MM.1S (cell line): ENCODE results near the gene SRGAP2B.
"Not testable (repeated sequence)": the region's sequence is repeated elsewhere in the genome, so short reads cannot be mapped to it uniquely, and the experiment has no call there.

Experiments
- DNase-seq: peaks from one replicate; pipeline ENCODE4 v3.0.0-alpha.2; 2015
- H2AFZ ChIP-seq: fragments of 300-600 bp; sonication (generic); 2 replicates; pipeline ENCODE4 v1.6.0; 2016; ENCODE audit warnings: antibody characterized with exemption, low read length
- H3F3A ChIP-seq: fragments of 300-600 bp; sonication (generic); 2 replicates; pipeline ENCODE4 v1.6.1; 2016; ENCODE audit warnings: mild to moderate bottlenecking, antibody characterized with exemption, low read length, moderate library complexity, mixed read lengths; ENCODE audit not compliant: insufficient read depth
- H3K27ac ChIP-seq: fragments of 300-600 bp; sonication (generic); 2 replicates; pipeline ENCODE4 v1.5.1; 2016; ENCODE audit warnings: mild to moderate bottlenecking, low read length
- H3K27me3 ChIP-seq: fragments of 300-600 bp; sonication (generic); replicated peaks from 2 replicates; pipeline ENCODE4 v1.6.0; 2016; ENCODE audit warnings: low read length; ENCODE audit not compliant: insufficient read depth
- H3K36me3 ChIP-seq: fragments of 300-600 bp; sonication (generic); replicated peaks from 2 replicates; pipeline ENCODE4 v1.6.1; 2016; ENCODE audit warnings: mild to moderate bottlenecking, low read length, mixed read lengths; ENCODE audit not compliant: insufficient read depth
- H3K4me1 ChIP-seq: fragments of 300-600 bp; sonication (generic); 2 replicates; pipeline ENCODE4 v1.6.1; 2016; ENCODE audit warnings: low read length, mixed read lengths
- H3K4me2 ChIP-seq: fragments of 300-600 bp; sonication (generic); 2 replicates; pipeline ENCODE4 v1.6.0; 2016; ENCODE audit warnings: low read depth, low read length
- H3K4me3 ChIP-seq: fragments of 300-600 bp; sonication (generic); 2 replicates; pipeline ENCODE4 v1.5.1; 2016; ENCODE audit warnings: low read length, mixed read lengths
- H3K79me2 ChIP-seq: fragments of 300-600 bp; sonication (generic); 2 replicates; pipeline ENCODE4 v1.6.1; 2016; ENCODE audit warnings: mixed run types, low read length, mixed read lengths
- H3K9ac ChIP-seq: fragments of 300-600 bp; sonication (generic); 2 replicates; pipeline ENCODE4 v1.6.1; 2016; ENCODE audit warnings: low read length, mixed read lengths
- H3K9me2 ChIP-seq: fragments of 300-600 bp; sonication (generic); replicated peaks from 2 replicates; pipeline ENCODE4 v1.6.1; 2016; ENCODE audit warnings: mild to moderate bottlenecking, low read length, mixed read lengths; ENCODE audit not compliant: insufficient read depth
- H3K9me3 ChIP-seq: fragments of 300-600 bp; sonication (generic); replicated peaks from 2 replicates; pipeline ENCODE4 v1.6.1; 2016; ENCODE audit warnings: mild to moderate bottlenecking, low read length, mixed read lengths; ENCODE audit not compliant: insufficient read depth
- H4K20me1 ChIP-seq: fragments of 300-600 bp; sonication (generic); 2 replicates; pipeline ENCODE4 v1.6.1; 2016; ENCODE audit warnings: mild to moderate bottlenecking, low read length, moderate library complexity, mixed read lengths; ENCODE audit not compliant: insufficient read depth

SRGAP2B gene

GRCh38 chr1:145009928-145010327, 85.2 kb downstream of the SRGAP2B start:
- H4K20me1 ChIP-seq, DNase-seq, H3K4me2 ChIP-seq: not testable (repeated sequence)

DNA sequence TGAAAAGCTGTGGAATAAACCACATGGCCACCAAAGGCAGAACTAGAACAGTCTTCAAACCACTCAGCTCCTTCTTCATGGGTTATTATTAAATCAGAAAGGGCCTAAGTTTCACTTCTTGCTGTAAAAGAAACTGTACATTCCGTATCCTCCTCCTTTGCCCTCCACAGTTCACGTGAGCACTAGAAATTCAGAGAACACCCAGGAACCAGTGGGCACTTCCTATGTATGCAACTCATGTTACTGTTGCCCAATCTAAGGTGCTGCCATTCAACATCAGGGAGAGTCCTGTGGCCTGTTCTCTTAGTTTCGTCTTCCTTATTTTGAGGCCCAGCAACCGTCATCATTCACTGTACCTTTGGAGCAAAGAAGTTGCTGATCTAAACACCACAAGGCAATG, 86.7 kb downstream of the SRGAP2B start:
- H2AFZ ChIP-seq, H3K9me2 ChIP-seq, H3K4me3 ChIP-seq, H3K9me3 ChIP-seq, H3K79me2 ChIP-seq, H4K20me1 ChIP-seq, DNase-seq, H3K36me3 ChIP-seq, H3K27me3 ChIP-seq, H3K9ac ChIP-seq, H3K27ac ChIP-seq, H3K4me1 ChIP-seq, H3K4me2 ChIP-seq, H3F3A ChIP-seq: not testable (repeated sequence)

More at GRCh38 chr1:145009928-145010327, 85.2 kb downstream of the SRGAP2B start:
- peak overlapping the region; percentile 39; the same call in 1 of the 2 replicates for H3K27ac ChIP-seq
- not testable (repeated sequence) for H3K4me3 ChIP-seq, H3F3A ChIP-seq, H3K79me2 ChIP-seq, H3K9me3 ChIP-seq, H2AFZ ChIP-seq, H3K36me3 ChIP-seq, H3K9ac ChIP-seq, H3K4me1 ChIP-seq, H3K27me3 ChIP-seq, H3K9me2 ChIP-seq

DNA sequence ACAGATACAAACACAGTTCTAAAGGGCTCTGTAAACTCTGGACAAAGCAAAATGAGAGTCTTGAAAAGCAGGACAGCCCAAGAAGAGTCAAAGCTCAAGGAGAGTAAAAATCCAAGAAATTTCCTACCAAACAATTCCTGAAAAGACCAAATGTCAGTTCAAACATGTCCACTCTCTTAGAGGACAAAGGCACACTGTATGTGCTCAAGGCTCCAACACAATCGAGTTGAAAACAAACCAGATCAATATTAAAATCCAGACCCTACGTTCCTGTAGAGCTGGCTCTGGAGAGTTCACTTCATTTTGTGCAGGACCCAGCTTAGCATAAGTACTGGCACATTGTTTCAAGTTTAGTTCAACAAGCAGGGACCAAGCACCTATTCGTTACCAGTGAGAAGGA, 90.0 kb downstream of the SRGAP2B start:
- DNase-seq, H3K4me3 ChIP-seq, H2AFZ ChIP-seq, H3K9ac ChIP-seq, H3F3A ChIP-seq, H3K27ac ChIP-seq, H3K4me1 ChIP-seq, H3K9me2 ChIP-seq, H3K4me2 ChIP-seq, H3K9me3 ChIP-seq, H3K36me3 ChIP-seq, H3K27me3 ChIP-seq, H3K79me2 ChIP-seq, H4K20me1 ChIP-seq: not testable (repeated sequence)

DNA sequence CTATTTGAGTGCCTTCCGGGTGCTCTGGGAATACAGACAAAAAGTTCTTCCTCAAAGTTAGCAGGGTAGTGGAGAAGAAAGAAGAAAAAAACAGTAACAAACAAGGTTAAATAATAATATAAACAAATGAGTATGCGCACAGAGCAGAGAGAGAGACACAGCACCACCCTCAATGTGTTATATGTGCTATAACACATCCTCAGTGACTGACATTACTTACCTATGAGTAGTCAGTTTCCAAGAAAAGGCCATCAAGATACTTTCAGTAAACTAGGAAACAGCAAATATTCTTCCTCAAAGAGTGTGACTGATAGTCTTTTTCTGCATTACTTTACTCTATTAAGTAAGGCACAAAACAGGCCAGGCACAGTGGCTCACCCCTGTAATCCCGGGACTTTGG, 93.7 kb downstream of the SRGAP2B start:
- H4K20me1 ChIP-seq, H3K4me2 ChIP-seq, H3K9me2 ChIP-seq, H3K4me3 ChIP-seq, H3K27ac ChIP-seq, H3K9me3 ChIP-seq, DNase-seq, H3K9ac ChIP-seq, H3K4me1 ChIP-seq, H3F3A ChIP-seq, H3K27me3 ChIP-seq, H3K36me3 ChIP-seq, H2AFZ ChIP-seq, H3K79me2 ChIP-seq: not testable (repeated sequence)

DNA sequence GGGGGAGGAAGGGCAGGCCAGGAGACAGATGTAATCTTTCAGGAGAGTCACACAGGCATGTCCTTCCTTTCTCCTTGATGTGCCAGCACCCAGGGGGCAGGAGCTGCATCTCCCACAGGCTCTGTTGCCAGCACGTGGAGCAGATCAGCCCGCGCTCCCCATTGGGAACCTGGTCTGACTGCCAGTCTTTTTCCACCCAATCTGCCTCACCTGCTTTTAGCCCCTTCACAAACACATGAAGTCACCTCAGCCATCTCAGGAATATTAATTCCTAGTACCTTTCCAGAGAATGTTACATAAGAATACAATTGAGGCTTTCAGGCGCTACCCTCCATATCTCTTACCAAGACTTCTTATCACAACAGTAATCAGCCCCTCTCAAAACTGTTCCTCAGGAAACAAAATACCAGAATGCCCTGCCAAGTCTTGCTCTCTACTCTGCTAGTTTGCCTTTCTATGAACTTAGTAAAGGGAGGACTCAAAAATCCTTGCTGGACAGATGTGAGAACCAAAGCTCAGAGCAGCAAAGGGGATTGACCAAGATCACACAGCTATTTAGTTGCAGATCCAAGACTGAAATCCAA, 94.3 kb downstream of the SRGAP2B start:
- H3K36me3 ChIP-seq, H3K27me3 ChIP-seq, DNase-seq, H3F3A ChIP-seq, H3K9ac ChIP-seq, H2AFZ ChIP-seq, H3K4me2 ChIP-seq, H4K20me1 ChIP-seq, H3K4me1 ChIP-seq, H3K9me3 ChIP-seq, H3K4me3 ChIP-seq, H3K79me2 ChIP-seq, H3K9me2 ChIP-seq, H3K27ac ChIP-seq: not testable (repeated sequence)

DNA sequence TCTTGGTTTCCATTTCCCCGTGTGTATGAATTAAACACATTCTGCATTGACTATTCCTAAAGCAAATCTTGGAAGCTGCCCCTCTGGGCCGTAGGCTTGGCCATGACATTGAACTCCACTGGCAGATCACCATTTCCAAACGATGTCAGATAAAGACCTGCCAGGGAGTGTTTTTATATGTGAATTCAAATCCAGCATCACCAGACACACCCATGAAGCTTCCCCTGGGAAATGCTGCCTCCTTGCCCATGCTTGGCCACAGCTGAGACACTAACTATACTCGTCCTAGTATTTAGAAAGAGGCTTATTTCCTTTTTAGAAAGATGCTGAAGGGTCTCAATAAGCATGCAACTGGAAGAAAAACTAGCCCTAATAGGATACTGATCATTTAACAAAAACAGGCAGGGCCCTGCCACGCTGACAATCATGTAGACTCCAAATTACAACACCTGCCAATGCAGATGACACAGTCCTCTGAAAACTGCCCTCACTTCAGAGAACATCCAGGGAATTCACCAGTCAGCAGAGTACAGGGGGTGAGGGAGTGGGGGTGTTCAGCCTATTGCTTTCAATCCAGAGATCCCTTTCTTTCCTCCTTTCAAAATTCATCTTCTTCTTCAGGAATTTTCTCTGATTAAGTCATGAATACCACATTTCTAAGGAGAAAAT, 94.9 kb downstream of the SRGAP2B start:
- H3K4me1 ChIP-seq, H2AFZ ChIP-seq, H3K27ac ChIP-seq: not testable (repeated sequence)

DNA sequence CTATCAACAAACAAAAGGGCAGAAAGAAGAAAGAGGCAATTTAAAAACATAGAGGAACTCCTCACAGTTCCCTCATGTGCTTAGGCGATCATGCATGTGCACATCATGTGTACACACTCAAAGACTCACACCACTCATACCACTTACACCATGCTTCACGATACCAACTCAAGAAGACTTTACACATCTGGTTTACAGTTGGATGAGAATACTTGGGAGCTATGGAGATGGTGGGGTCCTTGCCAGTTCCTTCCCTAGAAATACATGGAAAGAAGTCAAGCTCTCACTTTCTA, 96.2 kb downstream of the SRGAP2B start:
- H3K4me1 ChIP-seq, H3K36me3 ChIP-seq, H3K9me2 ChIP-seq, H3K9ac ChIP-seq, H3K79me2 ChIP-seq, H3K4me3 ChIP-seq, H3K4me2 ChIP-seq, DNase-seq, H3K27ac ChIP-seq, H2AFZ ChIP-seq, H3K9me3 ChIP-seq, H4K20me1 ChIP-seq, H3K27me3 ChIP-seq, H3F3A ChIP-seq: not testable (repeated sequence)

More for the DNA sequence above, 94.9 kb downstream of the SRGAP2B start:
- not testable (repeated sequence) for H4K20me1 ChIP-seq, H3K9me3 ChIP-seq, H3K9ac ChIP-seq, H3K9me2 ChIP-seq, H3F3A ChIP-seq, DNase-seq, H3K79me2 ChIP-seq, H3K27me3 ChIP-seq, H3K36me3 ChIP-seq, H3K4me3 ChIP-seq, H3K4me2 ChIP-seq

- DNase-seq, H3K79me2 ChIP-seq, H2AFZ ChIP-seq, H3K4me3 ChIP-seq, H3K9ac ChIP-seq, H3F3A ChIP-seq, H3K4me2 ChIP-seq, H3K27ac ChIP-seq, H3K27me3 ChIP-seq, H3K9me2 ChIP-seq, H3K36me3 ChIP-seq, H4K20me1 ChIP-seq, H3K9me3 ChIP-seq, H3K4me1 ChIP-seq: not testable (repeated sequence)
Measured at GRCh38 chr1:144998134-144998980, 96.8 kb downstream of the SRGAP2B start.
